GM23338 (cell line): ENCODE results near the gene CDH9.

ENCODE experiments used
- CREB1 ChIP-seq: fragments of 250-450 bp; sonication (Bioruptor Pico); IDR thresholded peaks from 2 replicates; pipeline ENCODE4 v1.5.0; 2020; ENCODE audit warnings: low read depth, mild to moderate bottlenecking, moderate library complexity
- CTCF ChIP-seq, 2 experiments: fragments of 200-600 bp in 1 of 2; sonication (generic) in 1 of 2; conservative IDR thresholded peaks; 2 replicates each; pipeline versions ENCODE4 v1.5.1 to v1.6.1; 2016 to 2017; ENCODE audit warnings: antibody characterized with exemption in 2 of 2, low read depth in 2 of 2, mild to moderate bottlenecking in 2 of 2, moderate library complexity in 1 of 2
- ETS1 ChIP-seq: IDR thresholded peaks from 2 replicates; pipeline ENCODE4 v1.6.1; 2016; ENCODE audit warnings: antibody characterized with exemption
- POLR2AphosphoS5 ChIP-seq: IDR thresholded peaks from 2 replicates; pipeline ENCODE4 v1.6.1; 2016; ENCODE audit warnings: antibody characterized with exemption, low read depth
- REST ChIP-seq: IDR thresholded peaks from one replicate; pipeline ENCODE4 v1.6.1; 2018; ENCODE audit warnings: antibody characterized with exemption; ENCODE audit not compliant: unreplicated experiment

- TF ChIP-seq POLR2AphosphoS5 (no peak), ETS1 (no peak), CREB1 (CRISPR knock-in tag) (no peak), REST (no peak), CTCF (conservative IDR thresholded peaks at IDR 0.05; ENCODE audit: low read depth in 2 of 2) (no peak)
Measured at GRCh38 chr5:26959290-26959689, 79.1 kb downstream of the CDH9 start.
